Activated CD4-positive, alpha-beta memory T cell treated with anti-CD3 and anti-CD28 coated beads for 36 hours (primary cell): Measurements from ENCODE around the gene GMDS. TPM values are rescaled to one million over a fixed set of nuclear protein-coding genes. Genes with fewer than 3 reads are reported as not detected.
"Not testable (repeated sequence)": the region's sequence is repeated elsewhere in the genome, so short reads cannot be mapped to it uniquely, and the experiment has no call there.

Experiments
- CTCF ChIA-PET: fragments of 350-600 bp; sonication (Branson Sonifier 250); formaldehyde crosslinking; loops from one replicate; lab custom pipeline; 2021; ENCODE audit warnings: antibody characterized with exemption, inconsistent platforms; lab: Charles Lee
- POLR2A ChIA-PET: fragments of 350-600 bp; sonication (Branson Sonifier 250); formaldehyde crosslinking; loops from one replicate; lab custom pipeline; 2021; ENCODE audit warnings: antibody characterized with exemption; lab: Charles Lee
- DNase-seq: peaks from one replicate; pipeline ENCODE4 v3.0.0-alpha.2; 2020
- H3K27ac Mint-ChIP-seq: one replicate; pipeline ENCODE4 v1.8.0; 2021; ENCODE audit warnings: mixed read lengths
- H3K27me3 Mint-ChIP-seq: one replicate; pipeline ENCODE4 v1.8.0; 2021; ENCODE audit warnings: mixed read lengths
- H3K36me3 Mint-ChIP-seq: one replicate; pipeline ENCODE4 v1.8.0; 2021; ENCODE audit warnings: mixed read lengths
- H3K4me1 Mint-ChIP-seq: one replicate; pipeline ENCODE4 v1.8.0; 2021; ENCODE audit warnings: low read depth, mixed read lengths
- H3K4me3 Mint-ChIP-seq: one replicate; pipeline ENCODE4 v1.8.0; 2021; ENCODE audit warnings: mild to moderate bottlenecking, mixed read lengths
- H3K9me3 Mint-ChIP-seq: one replicate; pipeline ENCODE4 v1.8.0; 2021; ENCODE audit warnings: mixed read lengths
- intact Hi-C: fragments of 100-400 bp; cut with micrococcal nuclease; formaldehyde crosslinking; loops from one replicate; pipeline ENCODE4 v1.15.1; 2023
- total RNA-seq, 2 experiments: library from RNA; stranded (reverse); gene quantifications; one replicate each; pipeline ENCODE4 v1.2.3, GENCODE V29; 2021

The GMDS gene
- total RNA-seq, 2 experiments from 2014 or later = 34.7 to 36.4 TPM

DNA sequence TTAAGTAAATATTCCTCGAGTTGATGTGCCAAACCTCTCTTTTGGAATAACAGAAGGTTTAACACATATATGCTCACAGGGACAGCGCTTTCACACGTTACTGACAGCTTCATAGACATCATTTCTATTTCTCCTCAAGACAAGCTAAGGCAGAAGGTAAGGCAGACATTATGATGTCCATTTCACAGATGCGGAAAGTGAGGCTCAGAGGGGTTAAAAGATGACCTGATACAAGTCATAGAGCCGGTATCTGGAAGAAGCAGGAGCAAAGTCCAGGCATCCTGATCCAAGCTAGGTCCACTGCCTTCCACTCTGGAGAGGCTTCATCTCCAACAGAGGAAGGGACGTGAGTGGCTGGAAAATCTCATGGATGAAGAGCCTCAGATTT lies 548.9 kb downstream of the GMDS start:
- intact Hi-C loops = no loop called here
- CTCF ChIA-PET = no interaction called here
- H3K4me3 Mint-ChIP-seq = no peak overlapping the region
- POLR2A ChIA-PET = no interaction called here
- H3K27ac Mint-ChIP-seq = no peak overlapping the region
- no peaks in the 10 kb centered on the region for H3K4me1 Mint-ChIP-seq
- H3K9me3 Mint-ChIP-seq = peaks cover 4% of the 10 kb centered on the region
- no peaks in the 10 kb centered on the region for H3K27me3 Mint-ChIP-seq
- H3K36me3 Mint-ChIP-seq = peaks cover 4% of the 10 kb centered on the region
- DNase-seq = no peak

DNA sequence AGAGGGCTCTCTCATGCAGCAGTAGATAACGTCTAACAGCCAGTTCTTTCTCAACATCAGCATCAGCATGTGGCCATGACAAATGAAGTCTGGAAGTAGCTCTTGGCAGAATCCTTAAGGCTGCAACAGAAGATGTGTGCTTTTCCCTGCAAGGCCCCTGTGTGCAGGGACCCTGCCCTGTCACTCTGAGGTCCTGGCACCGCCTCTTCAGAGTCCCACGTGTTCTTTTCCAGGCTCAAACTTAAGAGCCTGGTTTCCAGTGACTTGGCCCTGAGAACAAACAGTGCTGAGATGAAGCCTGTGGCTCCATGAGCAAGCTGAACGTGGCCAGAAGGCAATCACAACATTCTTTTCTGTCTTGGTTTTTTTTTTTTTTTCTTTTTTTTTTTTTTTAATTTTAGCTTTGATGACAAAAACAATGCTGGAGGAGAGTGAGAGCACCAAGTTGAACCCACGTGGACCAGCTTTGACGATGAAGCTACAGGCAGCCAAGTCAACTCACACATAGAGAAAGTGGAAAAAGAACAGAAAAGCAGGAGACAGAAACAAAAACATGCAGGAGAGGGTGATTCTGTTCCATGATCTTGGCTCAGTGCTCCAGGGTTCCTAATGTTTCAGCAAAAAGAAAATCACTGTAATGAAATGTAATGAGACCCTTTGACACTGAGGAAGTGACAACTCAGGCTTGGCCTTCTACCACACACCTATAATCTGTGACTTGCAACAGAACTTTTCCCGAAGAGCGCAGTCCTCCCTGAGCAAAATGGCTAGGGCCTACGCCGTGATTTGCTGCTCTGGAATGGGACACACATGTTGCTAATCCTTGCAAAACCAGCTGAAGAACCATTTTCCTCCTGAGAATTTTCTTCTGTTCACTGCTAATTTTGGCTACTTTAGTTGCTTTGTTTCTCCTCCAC lies 549.6 kb downstream of the GMDS start:
- Mint-ChIP-seq H3K4me3 (no peak overlapping the region), H3K27ac (no peak overlapping the region), H3K27me3 (no peaks in the 10 kb centered on the region), H3K9me3 (peaks cover 4% of the 10 kb centered on the region), H3K36me3 (peaks cover 4% of the 10 kb centered on the region), H3K4me1 (no peaks in the 10 kb centered on the region)
- DNase-seq = no peak
- intact Hi-C loops = no loop called here
- ChIA-PET CTCF (no interaction called here), POLR2A (no interaction called here)

- intact Hi-C loops, H3K4me3 Mint-ChIP-seq, H3K4me1 Mint-ChIP-seq, H3K27ac Mint-ChIP-seq, POLR2A ChIA-PET, DNase-seq, H3K27me3 Mint-ChIP-seq, H3K9me3 Mint-ChIP-seq, CTCF ChIA-PET, H3K36me3 Mint-ChIP-seq: not testable (repeated sequence)
Measured at GRCh38 chr6:1691828-1692227, 553.6 kb downstream of the GMDS start.

GRCh38 chr6:1690656-1691055 lies 554.7 kb downstream of the GMDS start:
- intact Hi-C loops, H3K27ac Mint-ChIP-seq, H3K27me3 Mint-ChIP-seq, H3K4me1 Mint-ChIP-seq, DNase-seq, H3K4me3 Mint-ChIP-seq, POLR2A ChIA-PET, H3K36me3 Mint-ChIP-seq, CTCF ChIA-PET, H3K9me3 Mint-ChIP-seq: not testable (repeated sequence)

- H3K27ac Mint-ChIP-seq = no peak overlapping the region
- H3K9me3 Mint-ChIP-seq = peaks cover 4% of the 10 kb centered on the region
- POLR2A ChIA-PET = no interaction called here
- no peaks in the 10 kb centered on the region for H3K27me3 Mint-ChIP-seq
- DNase-seq = no peak
- intact Hi-C loops = no loop called here
- no peaks in the 10 kb centered on the region for H3K4me1 Mint-ChIP-seq
- H3K36me3 Mint-ChIP-seq = peaks cover 5% of the 10 kb centered on the region
- CTCF ChIA-PET = no interaction called here
- no peak overlapping the region for H3K4me3 Mint-ChIP-seq
Measured at GRCh38 chr6:1689141-1689540, 556.3 kb downstream of the GMDS start.

- Mint-ChIP-seq H3K27ac (no peak overlapping the region), H3K27me3 (no peaks in the 10 kb centered on the region), H3K36me3 (peaks cover 5% of the 10 kb centered on the region), H3K4me1 (no peaks in the 10 kb centered on the region), H3K4me3 (no peak overlapping the region), H3K9me3 (peaks cover 4% of the 10 kb centered on the region)
- intact Hi-C loops = no loop called here
- POLR2A ChIA-PET = no interaction called here
- CTCF ChIA-PET = no interaction called here
- no peak for DNase-seq
Measured at GRCh38 chr6:1688396-1688795, 557.0 kb downstream of the GMDS start.

DNA sequence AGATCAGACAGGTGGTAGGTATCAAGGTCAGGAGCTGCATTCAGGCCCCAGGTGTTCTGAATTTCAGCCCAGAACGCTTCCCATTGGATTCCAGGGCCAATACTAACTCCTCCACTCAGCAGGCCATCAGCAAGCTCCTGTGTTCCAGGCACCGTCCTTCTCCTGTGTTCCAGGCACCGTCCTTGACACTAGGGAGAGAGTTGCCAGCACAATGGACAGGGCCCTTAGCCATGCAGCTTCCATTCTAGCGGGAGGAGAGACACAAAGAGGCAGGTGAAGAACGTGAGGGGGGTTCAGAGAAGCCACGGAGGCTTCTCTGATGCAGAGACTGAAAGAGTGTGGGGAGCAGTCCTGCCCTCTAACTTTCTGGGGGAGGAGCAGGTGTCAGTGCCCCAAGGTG lies 558.0 kb downstream of the GMDS start:
- Mint-ChIP-seq H3K27me3 (no peaks in the 10 kb centered on the region), H3K9me3 (no peaks in the 10 kb centered on the region), H3K36me3 (peaks cover 1% of the 10 kb centered on the region), H3K27ac (no peak overlapping the region), H3K4me3 (no peak overlapping the region), H3K4me1 (no peaks in the 10 kb centered on the region)
- ChIA-PET CTCF (interaction anchor here (1.2 kb wide), 1 partner anchor 22 kb away, joined by 3 read pairs; no protein-coding TSS in a partner anchor), POLR2A (no interaction called here)
- intact Hi-C loops = no loop called here
- DNase-seq = no peak

DNA sequence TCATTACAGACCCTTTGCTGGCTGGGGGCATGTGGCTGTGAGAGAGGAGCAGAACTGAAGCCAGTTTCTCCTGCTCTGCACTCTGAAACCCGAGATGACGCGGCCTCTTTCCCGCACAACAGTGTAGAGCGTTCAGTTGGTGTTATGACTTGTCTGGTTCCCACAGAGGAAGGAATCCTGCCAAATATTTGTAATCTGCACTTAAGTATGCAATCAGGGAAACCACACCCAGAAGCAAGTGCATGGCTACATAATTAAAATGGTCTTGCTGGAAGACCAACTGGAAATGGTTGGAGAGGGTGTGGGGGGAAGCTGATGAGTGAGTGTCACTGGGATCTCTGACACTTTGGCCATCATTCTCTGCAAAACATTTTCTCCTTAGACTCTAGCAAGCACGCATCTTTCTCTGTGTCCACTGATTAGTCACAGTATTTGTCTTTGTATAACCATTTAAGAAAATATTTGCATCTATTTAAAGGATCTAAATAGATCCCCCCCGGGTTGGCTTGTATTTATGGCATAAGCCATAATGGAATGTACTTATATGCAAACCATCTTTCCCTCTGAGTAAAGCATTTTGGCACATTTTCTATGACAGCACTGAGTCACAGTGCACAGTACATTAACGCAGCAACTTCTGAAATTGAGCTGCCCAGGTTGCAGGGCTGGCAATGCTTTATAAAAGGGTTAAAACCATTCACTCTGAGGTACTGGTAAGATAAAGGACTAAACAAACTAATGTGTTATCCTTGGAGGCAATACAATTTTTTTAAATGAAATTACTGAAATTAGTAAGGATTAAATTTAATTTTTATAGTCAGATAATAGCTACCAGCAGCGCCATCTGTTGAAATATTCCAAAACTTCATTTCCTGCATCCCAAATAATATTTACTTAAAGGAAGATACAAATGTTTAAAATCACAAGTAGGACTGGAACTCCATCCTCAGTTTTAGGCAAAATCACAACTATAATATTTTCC lies 559.0 kb downstream of the GMDS start:
- Mint-ChIP-seq H3K27me3 (no peaks in the 10 kb centered on the region), H3K36me3 (peaks cover 1% of the 10 kb centered on the region), H3K4me3 (no peak overlapping the region), H3K4me1 (no peaks in the 10 kb centered on the region), H3K27ac (no peak overlapping the region), H3K9me3 (no peaks in the 10 kb centered on the region)
- POLR2A ChIA-PET = no interaction called here
- intact Hi-C loops = no loop called here
- CTCF ChIA-PET = interaction anchor here (0.6 to 1.2 kb wide), 2 partner anchors 21 to 948 kb away, joined by 3 read pairs; no protein-coding TSS in a partner anchor
- no peak for DNase-seq

DNA sequence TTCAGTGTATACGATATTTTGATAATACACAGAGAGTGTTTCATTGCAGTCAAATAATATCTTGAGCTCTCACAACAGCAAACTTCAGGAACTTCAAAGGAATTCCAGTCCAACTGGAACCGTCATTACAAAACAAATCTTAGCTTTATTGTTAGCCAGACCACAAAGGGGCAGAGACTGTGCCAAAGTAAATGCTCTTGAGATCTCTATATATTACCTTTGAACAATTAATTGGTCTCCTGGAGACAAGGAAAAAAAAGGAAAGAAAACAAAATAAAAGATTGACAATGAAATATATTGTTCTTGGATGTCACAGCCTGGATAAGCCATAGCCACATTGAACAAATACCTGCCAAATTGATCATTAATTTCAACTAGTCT lies 565.7 kb downstream of the GMDS start:
- intact Hi-C loops = no loop called here
- no peak for DNase-seq
- POLR2A ChIA-PET = no interaction called here
- CTCF ChIA-PET = no interaction called here
- Mint-ChIP-seq H3K9me3 (no peaks in the 10 kb centered on the region), H3K4me3 (no peak overlapping the region), H3K27ac (no peak overlapping the region), H3K36me3 (no peaks in the 10 kb centered on the region), H3K4me1 (no peaks in the 10 kb centered on the region), H3K27me3 (no peaks in the 10 kb centered on the region)

GRCh38 chr6:1679031-1679687 lies 566.2 kb downstream of the GMDS start:
- H3K27me3 Mint-ChIP-seq = no peaks in the 10 kb centered on the region
- POLR2A ChIA-PET = no interaction called here
- intact Hi-C loops = no loop called here
- CTCF ChIA-PET = no interaction called here
- no peak overlapping the region for H3K27ac Mint-ChIP-seq
- no peak for DNase-seq
- no peaks in the 10 kb centered on the region for H3K36me3 Mint-ChIP-seq
- H3K4me3 Mint-ChIP-seq = no peak overlapping the region
- H3K9me3 Mint-ChIP-seq = no peaks in the 10 kb centered on the region
- no peaks in the 10 kb centered on the region for H3K4me1 Mint-ChIP-seq

DNA sequence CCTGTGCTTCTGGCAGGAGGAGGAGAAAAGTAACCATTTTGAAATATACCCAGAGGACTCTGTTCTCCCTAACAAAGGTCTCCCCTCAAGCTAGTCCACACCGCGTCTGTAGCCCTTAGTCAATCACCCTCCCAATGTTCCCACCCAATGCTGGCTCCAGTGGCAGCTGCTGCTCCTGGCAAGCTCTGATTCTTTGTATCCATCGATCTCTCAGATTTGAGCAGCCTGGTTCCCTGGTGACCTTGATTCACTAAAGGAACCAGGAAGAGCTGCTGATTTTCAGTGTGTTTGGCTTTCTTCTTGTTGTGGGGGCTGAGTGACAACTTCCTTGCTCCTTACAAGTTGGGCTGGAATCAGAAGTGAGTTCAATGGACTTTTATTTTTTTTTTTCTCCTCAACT lies 567.2 kb downstream of the GMDS start:
- Mint-ChIP-seq H3K27me3 (no peaks in the 10 kb centered on the region), H3K27ac (no peak overlapping the region), H3K4me3 (no peak overlapping the region), H3K36me3 (no peaks in the 10 kb centered on the region), H3K4me1 (no peaks in the 10 kb centered on the region), H3K9me3 (no peaks in the 10 kb centered on the region)
- ChIA-PET CTCF (interaction anchor here (0.6 kb wide), 1 partner anchor 29 kb away, joined by 3 read pairs; no protein-coding TSS in a partner anchor), POLR2A (no interaction called here)
- intact Hi-C loops = no loop called here
- no peak for DNase-seq

- H3K27ac Mint-ChIP-seq = no peak overlapping the region
- H3K9me3 Mint-ChIP-seq = no peaks in the 10 kb centered on the region
- H3K27me3 Mint-ChIP-seq = no peaks in the 10 kb centered on the region
- H3K4me1 Mint-ChIP-seq = no peaks in the 10 kb centered on the region
- no peak overlapping the region for H3K4me3 Mint-ChIP-seq
- no peak for DNase-seq
- ChIA-PET CTCF (no interaction called here), POLR2A (no interaction called here)
- intact Hi-C loops = no loop called here
- no peaks in the 10 kb centered on the region for H3K36me3 Mint-ChIP-seq
Measured at GRCh38 chr6:1672379-1672778, 573.0 kb downstream of the GMDS start.
